Hypothalamus (tissue), 51 donors: ENCODE results near the gene FAM9C.

ENCODE experiments used
- DNase-seq, 51 donors: peaks; one replicate each; lab custom pipeline; 2025; lab: John Stamatoyannopoulos, UW

Gene FAM9C

DNA sequence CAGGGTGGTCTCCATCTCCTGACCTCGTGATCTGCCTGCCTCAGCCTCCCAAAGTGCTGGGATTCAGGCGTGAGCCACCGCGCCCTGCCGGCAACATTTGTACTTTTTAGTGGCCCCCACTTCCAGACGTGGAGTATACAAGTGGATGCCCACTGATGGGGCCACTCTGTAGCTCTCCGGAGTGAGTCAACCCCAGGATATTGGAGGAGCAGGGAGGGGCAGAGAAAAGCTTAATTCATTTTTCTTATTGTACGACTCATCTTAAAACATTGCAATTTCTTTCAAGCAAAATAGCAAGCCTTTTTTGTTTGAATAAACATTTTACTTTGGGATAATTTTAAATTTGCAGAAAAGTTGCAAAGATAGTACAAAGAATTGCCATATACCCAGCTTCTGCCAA lies 34.6 kb downstream of the FAM9C start:
- DNase-seq = no peak

DNA sequence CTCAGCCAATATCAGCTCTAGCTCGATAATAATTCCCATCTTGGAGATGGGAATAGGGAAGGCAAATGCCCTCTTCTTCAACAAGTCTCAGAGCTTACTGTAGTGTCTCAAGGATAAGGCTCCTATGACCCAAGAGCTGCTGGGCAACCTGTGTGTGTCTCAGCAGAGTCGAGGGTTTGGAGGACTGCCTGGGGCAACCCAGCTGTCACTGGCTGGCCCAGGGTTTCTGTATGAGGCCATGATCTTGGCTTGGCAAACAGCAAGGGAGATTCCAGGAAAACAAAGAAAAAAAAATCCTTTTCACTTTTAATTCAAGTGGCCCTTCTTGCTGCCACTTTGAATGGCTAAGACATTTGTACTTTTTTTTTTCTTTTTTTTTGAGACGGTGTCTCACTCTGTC lies 35.1 kb downstream of the FAM9C start:
- DNase-seq = peak in 1 of 51 donors; percentile 10

DNA sequence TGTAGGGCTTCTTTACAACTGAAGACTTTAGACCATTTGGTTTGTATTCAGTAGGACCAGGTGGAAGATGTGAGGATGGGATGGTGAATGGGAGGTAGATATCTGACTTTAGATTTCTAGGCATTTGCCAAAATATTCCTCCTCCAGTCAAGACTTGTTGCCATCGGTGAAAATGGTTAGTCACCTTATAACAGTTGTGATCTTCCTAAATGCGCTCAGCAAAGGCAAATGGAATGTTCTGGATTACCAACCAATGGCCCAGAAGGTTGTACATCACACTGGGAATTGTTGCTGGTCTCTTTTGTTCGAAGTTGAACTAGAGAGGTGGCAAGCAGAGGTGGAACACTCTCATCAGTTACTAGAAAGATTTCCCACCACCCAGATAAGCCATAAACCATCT lies 35.6 kb downstream of the FAM9C start:
- no peak for DNase-seq

DNA sequence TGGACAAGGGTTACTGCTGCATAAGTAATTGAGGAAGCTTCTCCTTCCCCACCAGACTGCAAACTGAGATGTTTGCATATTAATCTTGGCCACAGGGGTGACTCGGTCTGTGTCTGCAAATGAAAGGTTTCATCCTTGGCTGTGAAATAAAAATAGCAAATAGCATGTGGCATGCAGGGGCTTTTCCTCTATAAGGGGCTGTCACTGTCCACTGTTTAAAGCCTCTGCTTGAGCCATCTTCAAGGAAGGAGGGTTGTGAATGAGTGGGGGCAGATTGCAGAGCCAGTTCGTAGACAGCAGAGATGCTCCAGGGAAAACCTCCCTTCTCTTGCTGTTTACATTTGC lies 36.3 kb downstream of the FAM9C start:
- DNase-seq = no peak

DNA sequence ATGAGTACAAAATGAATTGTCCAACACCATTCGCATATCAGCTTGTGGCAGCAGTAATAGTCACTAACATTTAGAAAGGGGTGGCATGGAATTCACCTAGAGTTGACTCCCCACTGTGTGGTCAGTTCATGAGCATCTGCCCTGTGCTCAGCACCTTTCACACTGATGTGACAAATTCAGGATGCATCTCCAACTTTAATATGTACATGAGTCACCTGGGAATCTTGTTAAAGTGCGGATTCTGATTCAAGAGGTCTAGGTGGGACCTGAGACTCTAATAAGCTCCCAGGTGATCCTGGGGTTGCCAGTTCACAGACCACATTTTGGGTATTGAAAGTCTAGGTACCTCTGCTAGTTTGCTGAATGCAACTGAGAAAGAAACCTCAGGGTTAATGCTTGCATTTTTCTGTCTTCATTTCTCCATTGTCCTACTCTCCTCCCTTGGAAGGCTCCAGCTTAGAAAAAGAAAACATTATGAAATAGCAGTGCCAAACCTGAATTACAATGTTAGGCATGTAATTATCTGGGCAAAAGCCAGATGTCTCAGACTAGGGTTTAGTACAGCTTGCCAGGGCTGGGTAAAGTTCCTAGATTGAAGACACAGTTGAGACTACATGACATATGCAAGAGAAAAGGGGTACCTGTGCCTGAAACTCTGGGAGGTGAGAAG lies 36.8 kb downstream of the FAM9C start:
- no peak for DNase-seq

DNA sequence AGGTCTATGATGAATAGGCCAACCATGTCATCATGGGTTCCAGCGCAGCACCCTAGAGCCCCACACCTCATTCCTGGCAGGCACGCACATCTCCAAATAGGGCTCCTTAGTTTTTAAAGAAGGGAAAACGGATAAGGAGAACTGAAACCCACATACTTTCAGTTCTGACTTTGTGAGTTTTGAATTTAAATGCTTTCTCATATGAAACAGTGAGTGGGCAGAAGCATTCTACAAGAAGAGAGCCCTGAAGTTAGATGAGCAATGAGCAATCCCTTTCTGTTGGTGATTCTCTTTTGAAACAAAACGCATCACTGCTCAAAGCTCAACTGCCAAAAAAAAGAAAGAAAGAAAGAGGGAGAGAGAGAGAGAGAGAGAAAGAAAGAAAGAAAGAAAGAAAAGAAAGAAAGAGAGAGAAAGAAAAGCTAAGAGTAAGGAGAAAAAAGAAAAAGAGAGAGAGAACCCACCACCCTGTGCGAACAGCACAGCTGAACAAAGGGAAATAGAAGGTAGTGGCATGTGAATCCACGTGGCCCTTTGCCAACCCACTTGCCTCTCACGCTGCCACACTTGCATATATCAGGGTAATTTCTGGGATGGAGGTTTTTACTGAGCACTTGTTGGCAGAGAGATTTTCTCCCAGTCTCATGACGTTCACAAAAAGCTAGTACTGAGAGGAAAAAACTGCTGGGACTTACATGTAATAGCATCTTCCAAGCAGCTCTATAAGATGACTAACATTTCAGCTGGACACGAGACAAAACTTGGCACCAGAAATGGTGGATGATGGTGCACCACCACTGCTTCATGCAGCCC lies 38.6 kb downstream of the FAM9C start:
- peak in 14 of 51 donors; percentile 0 to 17 (median 4) for DNase-seq

DNA sequence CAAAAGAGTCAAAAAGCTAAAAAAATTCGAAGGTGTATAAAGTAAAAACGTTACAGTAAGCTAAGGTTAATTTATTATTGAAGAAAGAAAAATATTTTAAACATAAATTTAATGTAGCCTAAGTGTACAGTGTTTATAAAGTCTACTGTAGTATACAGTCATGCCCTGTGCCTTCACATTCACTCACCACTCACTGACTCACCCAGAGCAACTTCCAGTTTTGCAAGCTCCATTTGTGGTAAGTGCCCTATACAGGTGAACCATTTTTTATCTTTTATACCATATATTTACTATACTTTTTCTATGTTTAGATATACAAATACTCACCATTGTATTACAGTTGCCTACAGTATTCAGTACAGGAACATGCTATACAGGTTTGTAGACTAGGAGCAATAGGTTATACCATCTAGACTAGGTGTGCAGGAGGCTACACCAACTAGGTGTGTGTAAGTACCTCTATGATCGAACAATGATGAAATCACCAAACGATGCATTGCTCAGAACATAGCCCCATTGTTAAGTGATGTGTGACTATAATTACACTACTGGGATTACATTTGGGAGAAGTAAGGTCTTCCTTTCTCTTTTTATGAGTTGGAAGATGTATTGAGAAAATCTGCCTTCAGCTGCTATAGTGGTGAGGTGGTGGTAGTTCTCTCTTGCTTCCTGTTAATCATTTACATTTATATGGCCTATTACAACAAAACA lies 42.3 kb downstream of the FAM9C start:
- no peak for DNase-seq

DNA sequence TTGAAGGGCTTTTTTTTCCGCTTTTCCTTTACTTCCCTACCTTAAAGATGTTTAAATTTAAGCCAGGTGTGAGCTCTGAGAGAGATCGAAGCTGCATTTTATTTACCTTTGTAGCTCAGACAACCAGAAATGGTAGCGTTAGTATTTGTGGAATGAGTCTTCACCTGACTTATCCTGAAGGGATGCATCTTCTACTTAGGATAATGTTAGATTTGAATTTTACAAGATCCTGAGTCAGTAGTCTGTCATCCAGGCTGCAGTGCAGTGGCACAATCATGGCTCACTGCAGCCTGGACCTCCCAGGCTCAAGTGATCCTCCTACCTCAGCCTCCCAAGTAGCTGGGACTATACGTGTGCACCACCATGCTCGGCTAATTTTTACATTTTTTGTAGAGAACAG lies 43.3 kb downstream of the FAM9C start:
- no peak for DNase-seq

DNA sequence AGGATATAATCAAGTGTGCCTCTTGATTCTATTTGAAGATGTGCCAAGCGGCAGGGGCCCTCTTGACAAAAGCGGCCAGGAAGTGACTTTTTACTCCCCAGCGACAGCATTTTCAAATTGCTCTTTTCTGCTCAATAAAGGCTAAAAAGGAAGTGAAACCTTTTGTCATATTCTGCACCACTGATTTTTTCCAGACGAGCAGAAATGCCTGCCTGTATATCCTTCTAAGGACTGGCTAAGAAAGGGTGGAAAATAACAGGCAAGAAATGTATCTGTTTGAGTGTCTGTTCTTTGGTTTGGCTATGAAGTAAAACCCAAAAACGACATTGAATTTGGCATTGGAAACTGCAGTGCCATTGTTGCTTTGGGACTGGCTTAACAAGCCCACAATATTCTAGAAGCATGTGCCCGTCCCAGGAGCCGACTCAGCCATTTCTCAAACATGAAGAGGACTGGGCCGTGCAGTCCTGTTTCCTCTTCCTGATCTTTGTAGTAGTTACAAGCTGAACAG lies 44.1 kb downstream of the FAM9C start:
- peak in 13 of 51 donors; percentile 0 to 23 (median 4) for DNase-seq

DNA sequence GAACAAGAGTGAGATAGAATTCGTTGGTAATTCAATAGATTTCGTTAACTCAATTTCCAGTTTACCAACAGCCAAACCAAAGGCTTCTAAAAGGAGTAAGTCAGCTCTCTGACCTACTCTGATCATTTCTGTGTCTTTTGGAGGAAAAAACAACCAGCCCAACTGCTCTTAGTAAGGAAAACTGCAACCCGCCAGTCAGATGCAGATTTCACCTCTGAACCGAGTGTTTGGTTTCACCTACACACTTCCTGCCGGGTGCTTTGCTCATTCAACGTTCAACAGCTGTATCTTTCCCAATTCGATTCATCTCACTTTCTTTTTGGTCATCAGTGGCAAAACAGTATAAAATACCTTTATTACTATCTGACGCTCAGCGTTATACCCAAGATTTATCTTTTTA lies 45.0 kb downstream of the FAM9C start:
- DNase-seq = no peak

DNA sequence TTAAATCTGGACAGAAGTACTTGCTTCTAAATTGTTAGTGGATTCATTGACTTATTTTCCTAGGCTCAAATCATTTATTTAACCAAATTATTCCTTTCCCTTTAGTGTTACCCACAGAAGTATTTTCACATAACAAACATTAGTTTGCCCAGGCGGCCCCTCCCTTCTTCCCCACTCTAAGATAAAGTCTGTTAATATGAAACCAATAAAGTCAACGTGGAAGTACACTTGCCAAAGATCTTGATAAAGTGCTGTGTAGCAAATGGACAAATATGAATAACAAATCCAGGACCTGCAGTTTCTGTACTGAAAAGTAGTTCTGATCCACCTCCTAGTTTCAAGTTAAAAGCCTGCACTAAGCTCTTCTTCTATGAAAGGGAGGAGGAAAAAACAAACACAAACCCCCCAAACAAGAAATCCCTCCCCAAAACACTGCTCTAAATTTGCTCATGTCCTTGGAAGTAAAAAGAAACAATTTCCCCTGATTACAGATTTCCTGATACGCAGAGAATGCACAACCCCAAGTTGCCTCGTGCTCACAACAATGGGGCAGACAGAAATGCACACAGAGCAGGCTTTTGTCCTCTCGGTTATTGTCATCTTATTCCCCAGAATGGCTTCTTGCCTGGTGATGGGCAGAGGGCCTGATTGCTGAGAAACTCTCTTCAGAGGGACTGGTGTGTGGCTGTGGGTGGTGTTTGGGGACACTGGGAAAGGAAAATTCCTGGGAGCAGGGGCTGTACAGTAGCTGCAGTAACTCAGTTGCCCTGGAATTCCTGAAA lies 46.3 kb downstream of the FAM9C start:
- DNase-seq = peak in 41 of 51 donors; percentile 0 to 81 (median 26)

DNA sequence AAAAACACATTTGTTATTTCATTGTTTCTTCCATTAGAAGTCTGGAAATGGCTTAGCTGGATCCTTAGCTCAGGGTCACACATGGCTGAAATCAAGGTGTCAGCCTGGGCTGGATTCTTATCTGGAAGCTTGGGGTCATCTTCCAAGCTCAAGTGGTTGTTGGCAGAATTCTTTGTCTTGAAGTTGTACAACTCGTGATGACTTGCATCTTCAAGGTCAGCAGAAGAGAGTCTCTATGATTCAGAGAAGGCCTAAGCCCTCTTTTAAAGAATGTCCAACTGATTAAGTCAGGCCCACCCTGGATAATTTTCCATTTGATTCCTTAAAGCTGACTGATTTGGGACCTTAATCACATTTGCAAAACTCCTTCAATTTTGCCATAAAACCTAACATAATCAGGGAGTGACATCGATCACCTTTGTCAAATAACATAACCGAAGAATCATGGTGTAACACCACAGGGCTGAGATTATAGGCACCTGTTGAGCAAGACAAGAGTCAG lies 47.4 kb downstream of the FAM9C start:
- no peak for DNase-seq

DNA sequence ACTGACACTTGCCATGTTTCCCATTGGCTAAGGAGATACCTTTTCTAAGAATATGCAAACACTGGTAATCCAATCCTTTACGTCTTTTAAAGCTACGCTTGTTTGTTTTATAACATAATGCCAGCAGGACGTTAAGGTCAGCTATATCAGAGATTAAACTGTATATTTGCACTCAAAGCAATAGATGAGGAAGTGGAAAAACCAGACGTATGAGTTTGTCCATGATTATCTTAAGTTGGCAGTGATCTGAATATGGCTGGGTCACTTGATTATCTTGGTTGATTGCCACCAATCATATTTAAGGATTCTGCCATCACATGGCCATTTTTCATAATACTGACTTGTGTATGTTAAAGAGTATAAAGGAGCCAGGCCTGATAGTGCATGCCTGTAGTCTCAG lies 50.1 kb downstream of the FAM9C start:
- DNase-seq = no peak

DNA sequence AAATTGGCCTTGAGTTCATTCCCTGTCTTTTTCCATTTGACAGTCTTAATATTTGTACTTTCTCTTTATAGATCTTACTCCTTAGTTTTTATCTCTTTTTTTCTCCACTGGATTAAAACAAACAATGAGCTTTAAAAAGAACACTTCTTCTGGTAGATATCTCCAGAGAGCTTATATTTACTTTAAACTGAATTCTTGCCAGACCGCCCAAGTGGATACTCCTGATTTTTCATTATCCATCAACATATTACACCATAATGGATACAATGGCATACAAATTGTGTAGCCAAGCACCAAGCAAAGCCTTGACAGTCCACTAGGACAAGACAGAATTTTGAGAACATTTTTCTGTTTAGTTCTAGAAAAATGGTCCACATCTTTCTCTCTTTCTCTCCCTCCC lies 50.6 kb downstream of the FAM9C start:
- no peak for DNase-seq

DNA sequence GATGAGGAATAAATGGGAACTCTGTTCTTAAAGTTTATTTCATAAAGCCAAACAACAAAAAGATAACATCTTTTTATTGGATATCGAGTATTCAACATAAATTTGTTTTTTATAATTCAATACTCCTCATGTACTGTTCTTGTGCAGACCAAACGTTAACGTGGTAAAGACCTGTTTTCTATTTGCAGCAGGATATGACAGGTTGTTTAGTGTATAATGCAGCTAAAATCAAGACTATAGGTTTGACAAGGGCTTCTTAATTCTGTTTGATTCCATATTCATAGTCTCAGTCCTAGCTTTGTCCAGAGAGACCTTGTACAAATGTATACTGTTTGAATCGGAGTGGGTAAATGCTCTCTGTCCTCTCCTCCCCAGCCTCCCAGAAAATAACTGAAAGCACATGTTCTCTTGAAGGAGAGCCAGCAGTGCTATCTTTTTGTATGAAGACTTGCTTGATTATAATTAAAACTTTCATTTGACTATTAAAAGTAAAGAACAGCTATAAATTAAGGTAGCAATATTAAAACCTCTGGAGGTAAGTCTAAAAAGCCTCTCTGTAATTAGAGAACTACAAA lies 51.8 kb downstream of the FAM9C start:
- no peak for DNase-seq

DNA sequence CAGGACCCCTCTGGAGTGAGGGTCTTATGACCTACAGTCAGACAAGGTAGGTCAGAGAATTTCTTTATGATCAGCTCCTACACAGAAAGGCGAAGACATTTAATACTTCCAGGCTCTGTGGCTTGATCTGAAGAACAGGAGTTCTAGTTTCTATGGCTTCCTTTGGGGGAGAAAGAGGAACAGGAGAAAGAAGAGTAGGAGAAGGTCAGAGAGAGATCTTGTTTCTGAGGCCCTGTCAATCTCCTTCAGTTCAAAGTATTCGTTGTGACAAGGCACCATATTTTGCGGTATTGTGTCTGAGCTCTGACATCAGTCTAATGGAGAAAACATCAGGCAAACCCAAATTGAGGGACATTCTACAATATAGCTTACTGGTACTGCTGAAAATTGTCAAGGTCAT lies 52.8 kb downstream of the FAM9C start:
- no peak for DNase-seq

DNA sequence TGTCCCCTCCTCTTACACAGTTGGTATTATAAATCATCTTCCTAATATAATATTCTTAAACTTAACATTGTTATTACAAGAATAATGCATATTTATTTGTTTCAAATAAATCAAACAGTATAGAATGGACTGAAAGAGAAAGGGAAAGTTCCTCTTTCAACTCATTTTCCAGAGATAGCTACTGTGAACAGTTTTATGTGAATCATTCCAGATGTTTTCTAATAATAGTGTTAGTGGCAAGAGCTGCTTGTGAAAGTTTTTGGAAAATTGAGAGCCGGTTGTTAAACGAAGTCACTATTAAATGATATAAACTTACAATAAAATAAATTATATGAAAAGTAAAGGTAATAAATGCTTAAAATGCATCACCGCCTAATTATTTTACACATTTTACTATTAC lies 55.0 kb downstream of the FAM9C start:
- no peak for DNase-seq

DNA sequence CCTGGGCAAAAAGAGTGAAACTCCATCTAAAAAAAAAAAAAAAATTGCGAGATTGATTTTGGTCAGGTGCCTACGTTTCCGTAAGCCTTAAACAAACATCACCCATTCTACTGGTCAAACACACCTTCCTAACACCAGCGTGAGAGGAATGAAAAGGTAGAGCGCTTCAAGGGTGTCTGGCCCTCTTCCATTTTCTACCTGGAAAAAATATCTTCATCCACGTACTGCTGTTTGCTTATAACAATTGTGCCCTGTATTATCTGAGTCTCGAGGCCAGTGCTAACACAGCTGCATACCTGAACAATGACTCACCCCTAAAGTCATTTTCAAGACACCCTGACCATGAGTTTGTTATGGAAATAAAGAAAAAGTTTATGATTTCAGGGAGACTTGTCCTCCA lies 55.6 kb downstream of the FAM9C start:
- DNase-seq = no peak

DNA sequence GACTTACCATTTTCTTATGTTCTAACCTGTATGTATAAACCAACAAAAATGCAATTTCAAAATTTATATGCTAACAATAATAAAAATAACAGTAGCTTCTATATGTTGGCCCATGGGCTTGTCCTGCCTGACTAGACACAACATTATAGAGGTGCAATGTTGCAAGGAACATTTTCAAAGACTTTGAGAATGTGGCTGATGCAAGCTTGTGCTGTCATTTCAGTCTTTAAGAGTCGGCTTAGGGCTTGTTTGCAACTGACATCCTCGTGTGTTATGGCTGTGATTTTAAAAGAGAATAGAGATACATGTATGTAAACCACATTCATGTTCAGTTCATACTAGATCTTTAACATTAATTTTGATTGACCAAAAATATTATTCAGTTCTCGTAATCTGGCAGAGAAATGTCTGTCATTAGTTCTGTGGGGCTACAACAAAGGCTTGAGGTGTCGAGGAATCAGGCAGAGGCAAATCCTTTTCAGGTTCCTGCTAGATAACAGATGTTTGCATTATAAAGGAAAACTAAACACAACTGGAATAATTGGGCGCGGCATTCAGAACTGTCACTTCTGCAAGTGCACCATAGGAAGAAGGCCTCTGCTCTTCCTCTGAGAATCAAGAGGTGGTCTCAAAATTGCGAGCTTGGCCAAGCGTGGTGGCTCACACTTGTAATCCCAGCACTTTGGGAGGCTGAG lies 56.4 kb downstream of the FAM9C start:
- DNase-seq = no peak

DNA sequence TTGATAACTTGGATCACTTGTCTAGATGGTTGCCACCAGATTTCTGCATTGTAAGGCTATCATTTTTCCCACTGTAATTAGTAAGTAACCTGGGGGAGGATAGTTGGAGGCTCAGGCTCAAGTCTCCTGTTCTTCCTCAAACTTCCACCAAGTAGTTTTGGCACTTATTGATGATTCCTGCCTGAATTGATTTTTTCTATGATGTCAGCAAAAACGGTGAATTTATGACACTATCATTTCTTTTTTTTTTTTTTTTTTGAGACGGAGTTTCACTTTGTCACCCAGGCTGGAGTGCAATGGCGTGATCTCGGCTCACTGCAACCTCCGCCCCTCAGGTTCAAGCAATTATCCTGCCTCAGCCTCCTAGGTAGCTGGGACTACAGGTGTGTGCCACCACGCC lies 57.1 kb downstream of the FAM9C start:
- DNase-seq = no peak
